WTC11 (cell line): ENCODE measurements around the gene TREML4. TPM values are rescaled to one million over a fixed set of nuclear protein-coding genes. Genes with fewer than 3 reads are reported as not detected.

Experiments used
- ATAC-seq: fragments of 200-7000 bp; cut with Tn5 transposase; 2 replicates; pipeline ENCODE4 v1.10.0; 2021; ENCODE audit warnings: mild to moderate bottlenecking, moderate library complexity
- CTCF ChIA-PET: fragments of 300-600 bp; sonication (Branson Sonifier 250); formaldehyde crosslinking; loops from one replicate; lab custom pipeline; 2021; ENCODE audit warnings: antibody characterized with exemption; lab: Charles Lee
- POLR2A ChIA-PET: fragments of 350-600 bp; sonication (Branson Sonifier 250); formaldehyde crosslinking; loops from one replicate; lab custom pipeline; 2021; ENCODE audit warnings: antibody characterized with exemption; lab: Charles Lee
- DNase-seq: peaks from one replicate; pipeline ENCODE4 v3.0.0; 2021; ENCODE audit warnings: low spot score
- H3K27ac Mint-ChIP-seq: 2 replicates; pipeline ENCODE4 v1.8.0; 2021; ENCODE audit warnings: mixed read lengths
- H3K27me3 Mint-ChIP-seq: 2 replicates; pipeline ENCODE4 v1.8.0; 2021; ENCODE audit warnings: low read depth, mild to moderate bottlenecking, moderate library complexity, mixed read lengths
- H3K36me3 Mint-ChIP-seq: 2 replicates; pipeline ENCODE4 v1.8.0; 2021; ENCODE audit warnings: mixed read lengths
- H3K4me1 Mint-ChIP-seq: 2 replicates; pipeline ENCODE4 v1.8.0; 2022; ENCODE audit warnings: mixed read lengths
- H3K4me3 Mint-ChIP-seq: 2 replicates; pipeline ENCODE4 v1.8.0; 2021; ENCODE audit warnings: mild to moderate bottlenecking, moderate library complexity, mixed read lengths
- H3K9me3 Mint-ChIP-seq: 2 replicates; pipeline ENCODE4 v1.8.0; 2021; ENCODE audit warnings: mixed read lengths
- ATF1 ChIP-seq: sonication (generic); formaldehyde crosslinking; IDR thresholded peaks from 2 replicates; pipeline ENCODE4 v1.8.1; 2023; ENCODE audit warnings: mild to moderate bottlenecking, moderate library complexity, missing genetic modification reagents
- CBFB ChIP-seq: sonication (generic); formaldehyde crosslinking; IDR thresholded peaks from 2 replicates; pipeline ENCODE4 v1.8.1; 2022; ENCODE audit warnings: mild to moderate bottlenecking, low read depth, missing genetic modification reagents
- HMGA2 ChIP-seq: fragments of 250-450 bp; sonication (Bioruptor Pico); IDR thresholded peaks from 2 replicates; pipeline ENCODE4 v1.4.0; 2021; ENCODE audit warnings: mild to moderate bottlenecking, moderate library complexity
- JAZF1 ChIP-seq: fragments of 250-450 bp; sonication (Bioruptor Pico); IDR thresholded peaks from 2 replicates; pipeline ENCODE4 v1.9.0; 2021; ENCODE audit warnings: moderate library complexity, mild to moderate bottlenecking, inconsistent platforms
- NFE2L1 ChIP-seq: sonication (generic); formaldehyde crosslinking; IDR thresholded peaks from 2 replicates; pipeline ENCODE4 v1.8.1; 2023; ENCODE audit warnings: missing genetic modification reagents
- RORB ChIP-seq: fragments of 250-450 bp; sonication (Bioruptor Pico); IDR thresholded peaks from 2 replicates; pipeline ENCODE4 v1.9.0; 2021; ENCODE audit warnings: mild to moderate bottlenecking
- TEAD4 ChIP-seq: sonication (generic); formaldehyde crosslinking; IDR thresholded peaks from 2 replicates; pipeline ENCODE4 v1.8.0; 2022; ENCODE audit warnings: mild to moderate bottlenecking, missing genetic modification reagents
- ZBTB21 ChIP-seq: sonication (generic); formaldehyde crosslinking; IDR thresholded peaks from 2 replicates; pipeline ENCODE4 v1.8.1; 2023; ENCODE audit warnings: mild to moderate bottlenecking, missing genetic modification reagents, borderline replicate concordance
- ZNF317 ChIP-seq: sonication (generic); formaldehyde crosslinking; IDR thresholded peaks from 2 replicates; pipeline ENCODE4 v1.8.1; 2023; ENCODE audit warnings: low read depth, mild to moderate bottlenecking, moderate library complexity, missing genetic modification reagents, borderline replicate concordance
- ZNF396 ChIP-seq: fragments of 250-450 bp; sonication (Bioruptor Pico); IDR thresholded peaks from 2 replicates; pipeline ENCODE4 v1.8.0; 2021; ENCODE audit warnings: mild to moderate bottlenecking, moderate library complexity, borderline replicate concordance
- total RNA-seq: library from RNA; stranded (reverse); gene quantifications from 3 replicates; pipeline ENCODE4 v1.2.3, GENCODE V29; 2021
- TF ChIP-seq, protein P1 (sequence below): fragments of 250-450 bp; sonication (Bioruptor Pico); IDR thresholded peaks from 2 replicates; pipeline ENCODE4 v1.9.0; 2021; ENCODE audit warnings: moderate library complexity, mild to moderate bottlenecking, inconsistent platforms, borderline replicate concordance
- TF ChIP-seq, protein P2 (sequence below): sonication (generic); formaldehyde crosslinking; IDR thresholded peaks from 2 replicates; pipeline ENCODE4 v1.8.0; 2022; ENCODE audit warnings: missing genetic modification reagents
- TF ChIP-seq, protein P3 (sequence below): sonication (generic); formaldehyde crosslinking; IDR thresholded peaks from 2 replicates; pipeline ENCODE4 v1.8.1; 2023; ENCODE audit warnings: mild to moderate bottlenecking, missing genetic modification reagents
- TF ChIP-seq, protein P4 (sequence below): fragments of 250-450 bp; sonication (Bioruptor Pico); conservative IDR thresholded peaks from 2 replicates; pipeline ENCODE4 v1.9.0; 2021; ENCODE audit warnings: mild to moderate bottlenecking

Gene TREML4
- total RNA-seq, 1 experiment from 2014 or later, result not detected

DNA sequence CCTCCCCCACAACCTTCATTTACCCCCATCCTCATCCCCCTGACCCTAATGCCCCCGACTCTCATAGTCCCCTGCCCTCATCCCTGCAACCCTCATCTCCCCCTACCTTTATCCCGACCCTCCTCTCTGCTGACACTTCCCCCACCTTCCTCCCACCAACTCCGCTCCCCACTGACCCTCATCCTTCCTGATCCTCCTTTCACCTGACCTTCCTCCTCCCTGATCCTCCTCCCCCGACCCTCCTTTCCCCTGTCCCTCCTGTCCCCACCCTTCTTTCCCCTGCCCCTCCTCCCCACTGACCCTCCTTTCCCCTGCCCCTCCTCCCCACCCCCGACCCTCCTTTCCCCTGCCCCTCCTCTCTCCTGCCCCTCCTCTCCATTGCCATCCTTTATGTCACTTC is 34.3 kb upstream of the TREML4 start:
- Mint-ChIP-seq H3K9me3 (peaks cover 14% of the 10 kb centered on the region), H3K4me3 (no peak overlapping the region), H3K4me1 (peaks cover 7% of the 10 kb centered on the region), H3K36me3 (peaks cover 16% of the 10 kb centered on the region), H3K27ac (no peak overlapping the region), H3K27me3 (peaks cover 7% of the 10 kb centered on the region)
- TF ChIP-seq, protein P1, sequence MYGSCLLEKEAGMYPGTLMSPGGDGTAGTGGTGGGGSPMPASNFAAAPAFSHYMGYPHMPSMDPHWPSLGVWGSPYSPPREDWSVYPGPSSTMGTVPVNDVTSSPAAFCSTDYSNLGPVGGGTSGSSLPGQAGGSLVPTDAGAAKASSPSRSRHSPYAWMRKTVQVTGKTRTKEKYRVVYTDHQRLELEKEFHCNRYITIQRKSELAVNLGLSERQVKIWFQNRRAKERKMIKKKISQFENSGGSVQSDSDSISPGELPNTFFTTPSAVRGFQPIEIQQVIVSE (CRISPR knock-in tag), result no peak
- no peak for TF ChIP-seq CBFB (CRISPR knock-in tag)
- TF ChIP-seq, protein P2, sequence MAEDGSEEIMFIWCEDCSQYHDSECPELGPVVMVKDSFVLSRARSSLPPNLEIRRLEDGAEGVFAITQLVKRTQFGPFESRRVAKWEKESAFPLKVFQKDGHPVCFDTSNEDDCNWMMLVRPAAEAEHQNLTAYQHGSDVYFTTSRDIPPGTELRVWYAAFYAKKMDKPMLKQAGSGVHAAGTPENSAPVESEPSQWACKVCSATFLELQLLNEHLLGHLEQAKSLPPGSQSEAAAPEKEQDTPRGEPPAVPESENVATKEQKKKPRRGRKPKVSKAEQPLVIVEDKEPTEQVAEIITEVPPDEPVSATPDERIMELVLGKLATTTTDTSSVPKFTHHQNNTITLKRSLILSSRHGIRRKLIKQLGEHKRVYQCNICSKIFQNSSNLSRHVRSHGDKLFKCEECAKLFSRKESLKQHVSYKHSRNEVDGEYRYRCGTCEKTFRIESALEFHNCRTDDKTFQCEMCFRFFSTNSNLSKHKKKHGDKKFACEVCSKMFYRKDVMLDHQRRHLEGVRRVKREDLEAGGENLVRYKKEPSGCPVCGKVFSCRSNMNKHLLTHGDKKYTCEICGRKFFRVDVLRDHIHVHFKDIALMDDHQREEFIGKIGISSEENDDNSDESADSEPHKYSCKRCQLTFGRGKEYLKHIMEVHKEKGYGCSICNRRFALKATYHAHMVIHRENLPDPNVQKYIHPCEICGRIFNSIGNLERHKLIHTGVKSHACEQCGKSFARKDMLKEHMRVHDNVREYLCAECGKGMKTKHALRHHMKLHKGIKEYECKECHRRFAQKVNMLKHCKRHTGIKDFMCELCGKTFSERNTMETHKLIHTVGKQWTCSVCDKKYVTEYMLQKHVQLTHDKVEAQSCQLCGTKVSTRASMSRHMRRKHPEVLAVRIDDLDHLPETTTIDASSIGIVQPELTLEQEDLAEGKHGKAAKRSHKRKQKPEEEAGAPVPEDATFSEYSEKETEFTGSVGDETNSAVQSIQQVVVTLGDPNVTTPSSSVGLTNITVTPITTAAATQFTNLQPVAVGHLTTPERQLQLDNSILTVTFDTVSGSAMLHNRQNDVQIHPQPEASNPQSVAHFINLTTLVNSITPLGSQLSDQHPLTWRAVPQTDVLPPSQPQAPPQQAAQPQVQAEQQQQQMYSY (CRISPR knock-in tag), result no peak
- POLR2A ChIA-PET, result no interaction called here
- ATAC-seq (no peak), DNase-seq (no peak)
- CTCF ChIA-PET, result no interaction called here

DNA sequence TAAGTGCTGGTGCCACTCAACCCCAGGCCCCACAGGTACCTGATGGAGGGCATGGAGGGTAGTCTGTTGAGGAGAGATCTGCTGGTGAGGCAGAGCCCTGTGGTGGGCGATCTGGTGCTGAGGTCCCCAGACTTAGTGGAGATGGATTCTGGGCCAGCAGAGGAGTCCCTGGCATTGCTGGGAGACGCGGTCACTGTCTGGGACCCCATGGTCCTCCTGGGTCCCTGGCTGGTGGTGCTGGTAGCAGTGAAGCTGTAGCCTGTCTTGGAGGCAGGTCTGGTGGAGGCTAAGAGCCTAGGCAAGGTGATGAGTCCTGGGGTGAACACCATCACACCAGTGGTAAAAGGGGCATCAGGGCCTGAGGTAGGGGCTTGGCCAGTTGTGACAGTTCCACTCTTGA is 33.8 kb upstream of the TREML4 start:
- Mint-ChIP-seq H3K4me3 (no peak overlapping the region), H3K36me3 (peaks cover 12% of the 10 kb centered on the region), H3K27ac (no peak overlapping the region), H3K4me1 (peaks cover 7% of the 10 kb centered on the region), H3K9me3 (peaks cover 10% of the 10 kb centered on the region), H3K27me3 (peaks cover 7% of the 10 kb centered on the region)
- ChIA-PET POLR2A (no interaction called here), CTCF (interaction anchor here (1.5 kb wide), 1 partner anchor 12 kb away, joined by 7 read pairs; no protein-coding TSS in a partner anchor)
- no peak for DNase-seq
- TF ChIP-seq, protein P3, sequence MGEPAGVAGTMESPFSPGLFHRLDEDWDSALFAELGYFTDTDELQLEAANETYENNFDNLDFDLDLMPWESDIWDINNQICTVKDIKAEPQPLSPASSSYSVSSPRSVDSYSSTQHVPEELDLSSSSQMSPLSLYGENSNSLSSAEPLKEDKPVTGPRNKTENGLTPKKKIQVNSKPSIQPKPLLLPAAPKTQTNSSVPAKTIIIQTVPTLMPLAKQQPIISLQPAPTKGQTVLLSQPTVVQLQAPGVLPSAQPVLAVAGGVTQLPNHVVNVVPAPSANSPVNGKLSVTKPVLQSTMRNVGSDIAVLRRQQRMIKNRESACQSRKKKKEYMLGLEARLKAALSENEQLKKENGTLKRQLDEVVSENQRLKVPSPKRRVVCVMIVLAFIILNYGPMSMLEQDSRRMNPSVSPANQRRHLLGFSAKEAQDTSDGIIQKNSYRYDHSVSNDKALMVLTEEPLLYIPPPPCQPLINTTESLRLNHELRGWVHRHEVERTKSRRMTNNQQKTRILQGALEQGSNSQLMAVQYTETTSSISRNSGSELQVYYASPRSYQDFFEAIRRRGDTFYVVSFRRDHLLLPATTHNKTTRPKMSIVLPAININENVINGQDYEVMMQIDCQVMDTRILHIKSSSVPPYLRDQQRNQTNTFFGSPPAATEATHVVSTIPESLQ (CRISPR knock-in tag), result no peak
- no peak for TF ChIP-seq RORB (CRISPR knock-in tag)
- ATAC-seq, result no peak

DNA sequence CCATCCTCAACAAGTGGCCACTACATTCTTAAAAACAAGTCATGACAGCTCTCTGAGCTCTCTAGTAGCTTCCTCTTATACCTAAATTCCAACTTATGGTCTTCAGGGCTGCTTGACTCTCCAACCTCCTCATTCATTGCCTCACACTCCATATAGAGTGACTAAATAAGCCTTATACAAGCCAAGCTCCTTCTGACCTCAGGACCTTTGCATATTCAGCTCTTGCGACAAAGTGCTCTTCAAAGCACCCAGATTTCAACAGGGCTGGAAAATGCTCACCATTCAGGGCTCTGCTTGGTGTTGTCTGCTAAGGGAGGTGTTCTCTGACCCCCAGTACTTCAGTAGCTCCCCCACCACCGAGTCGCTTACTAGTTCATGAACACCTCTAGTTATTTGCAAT is 30.9 kb upstream of the TREML4 start:
- DNase-seq, result no peak
- POLR2A ChIA-PET, result no interaction called here
- no peaks in the 10 kb centered on the region for H3K36me3 Mint-ChIP-seq

DNA sequence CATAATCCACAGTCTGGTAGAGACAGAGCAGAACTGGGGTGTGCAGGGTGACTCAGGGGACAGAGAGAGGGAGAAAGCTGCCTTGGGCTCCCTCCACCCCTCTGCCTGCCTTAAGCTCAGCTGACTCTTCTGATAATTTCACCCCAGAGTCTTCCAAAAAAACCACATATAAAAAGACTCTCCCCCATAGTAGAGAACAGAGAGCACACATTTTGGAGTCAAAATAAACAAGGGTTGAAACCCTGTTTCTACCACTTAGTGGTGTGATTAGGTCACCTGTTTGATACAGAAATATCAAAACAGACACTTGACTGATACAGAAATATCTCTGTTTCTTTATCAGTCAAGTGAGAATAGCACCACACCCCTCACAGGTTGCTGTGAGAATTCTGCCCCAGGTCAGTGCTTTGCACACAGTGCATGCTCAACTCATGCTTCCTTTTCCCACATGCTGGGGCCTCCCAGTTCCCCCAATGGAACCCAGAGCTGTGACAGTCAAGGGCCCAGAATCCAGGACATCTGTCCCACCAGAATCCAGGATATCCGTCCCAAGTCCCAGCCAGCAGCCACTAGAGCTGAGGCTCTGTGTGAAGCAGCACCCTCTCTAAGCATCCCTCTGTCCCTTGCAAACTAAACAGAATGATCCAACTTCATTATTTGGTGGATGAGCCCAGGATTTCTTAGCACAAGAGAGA is 28.4 kb upstream of the TREML4 start:
- H3K4me3 Mint-ChIP-seq, result no peak overlapping the region
- H3K27me3 Mint-ChIP-seq, result peaks cover 7% of the 10 kb centered on the region
- DNase-seq, result no peak
- H3K36me3 Mint-ChIP-seq, result no peaks in the 10 kb centered on the region
- ChIA-PET POLR2A (no interaction called here), CTCF (interaction anchor here (1.1 to 2.4 kb wide), 4 partner anchors 8 to 79 kb away, joined by 4 to 28 read pairs (median 8); no protein-coding TSS in a partner anchor)
- H3K9me3 Mint-ChIP-seq, result no peaks in the 10 kb centered on the region
- peaks cover 26% of the 10 kb centered on the region for H3K4me1 Mint-ChIP-seq
- no peak for TF ChIP-seq ZNF317 (CRISPR knock-in tag)
- TF ChIP-seq, protein P2 (CRISPR knock-in tag), result no peak
- TF ChIP-seq ATF1, result no peak
- TF ChIP-seq NFE2L1, result no peak
- no peak for TF ChIP-seq ZNF396 (CRISPR knock-in tag)
- TF ChIP-seq JAZF1 (CRISPR knock-in tag), result no peak
- TF ChIP-seq, protein P4, sequence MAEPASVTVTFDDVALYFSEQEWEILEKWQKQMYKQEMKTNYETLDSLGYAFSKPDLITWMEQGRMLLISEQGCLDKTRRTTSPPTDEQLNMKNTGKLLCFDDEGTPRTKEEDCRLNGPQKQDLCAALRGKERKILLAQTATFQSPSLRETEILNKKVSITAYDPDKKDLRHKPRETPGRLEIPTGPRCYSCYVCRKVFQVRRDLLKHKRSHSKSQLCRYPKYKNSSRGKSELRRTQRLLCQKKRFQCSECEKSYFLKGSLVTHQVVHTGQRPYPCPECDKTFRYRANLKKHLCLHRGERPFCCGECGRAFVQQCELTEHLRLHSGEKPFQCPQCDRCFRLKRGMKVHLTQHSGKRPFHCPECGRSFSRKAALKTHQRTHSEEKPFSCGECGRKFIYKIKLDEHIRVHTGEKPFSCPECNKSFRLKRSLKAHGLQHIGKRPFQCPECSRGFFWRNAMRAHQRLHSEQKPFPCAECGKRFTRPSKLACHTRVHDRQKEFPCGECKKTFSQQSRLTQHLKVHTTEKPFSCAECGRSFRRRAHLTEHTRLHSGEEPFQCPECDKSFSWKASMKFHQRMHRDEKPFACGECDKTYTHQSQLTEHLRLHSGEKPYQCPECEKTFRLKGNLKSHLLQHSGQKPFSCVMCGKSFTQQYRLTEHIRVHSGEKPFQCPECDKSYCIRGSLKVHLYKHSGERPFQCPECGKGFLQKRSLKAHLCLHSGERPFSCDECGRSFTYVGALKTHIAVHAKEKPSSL, result no peak
- no peak for TF ChIP-seq TEAD4
- no peak for TF ChIP-seq HMGA2 (CRISPR knock-in tag)
- no peak overlapping the region for H3K27ac Mint-ChIP-seq
- ATAC-seq, result no peak

More for the DNA sequence above, 30.9 kb upstream of the TREML4 start:
- peaks cover 22% of the 10 kb centered on the region for H3K4me1 Mint-ChIP-seq
- TF ChIP-seq JAZF1 (CRISPR knock-in tag) (no peak), ZBTB21 (CRISPR knock-in tag) (no peak)
- TF ChIP-seq, all 79 proteins: peak for 0
- CTCF ChIA-PET, result interaction anchor here (1.1 to 1.3 kb wide), 2 partner anchors 15 to 170 kb away, joined by 3 to 5 read pairs; no protein-coding TSS in a partner anchor
- no peak for ATAC-seq
- H3K27ac Mint-ChIP-seq, result no peak overlapping the region
- H3K4me3 Mint-ChIP-seq, result no peak overlapping the region
- H3K9me3 Mint-ChIP-seq, result no peaks in the 10 kb centered on the region
- H3K27me3 Mint-ChIP-seq, result peaks cover 7% of the 10 kb centered on the region
